Psoas muscle (tissue), 8 donors: ENCODE data around the gene FDXR. TPM values are rescaled to one million over a fixed set of nuclear protein-coding genes. Genes with fewer than 3 reads are reported as not detected.

Experiments used
- ATAC-seq, 4 donors: fragments of 200-7000 bp; cut with Tn5 transposase; one replicate each; pipeline ENCODE4 v1.9.1; 2020; ENCODE audit warnings: moderate library complexity in 3 of 4, mild to moderate bottlenecking in 2 of 4
- DNase-seq, 2 donors: peaks; one replicate each; pipeline ENCODE4 v3.0.0-alpha.2; 2020
- H3K27ac ChIP-seq: fragments of 200-600 bp; one replicate; pipeline ENCODE4 v1.8.0; 2022
- H3K27me3 ChIP-seq, 3 donors: fragments of 200-600 bp in 1 of 3; one replicate each; pipeline versions ENCODE4 v1.6.1 to v1.8.0; 2013 to 2022; ENCODE audit warnings: low read length in 2 of 3, mild to moderate bottlenecking in 2 of 3, moderate library complexity in 1 of 3; ENCODE audit not compliant: insufficient read depth in 3 of 3
- H3K36me3 ChIP-seq, 2 donors: fragments of 200-600 bp in 1 of 2; one replicate each; pipeline versions ENCODE4 v1.6.1 to v1.8.0; 2013 to 2022; ENCODE audit warnings: low read depth in 1 of 2, mild to moderate bottlenecking in 1 of 2, moderate library complexity in 1 of 2; ENCODE audit not compliant: insufficient read depth in 1 of 2
- H3K4me1 ChIP-seq: fragments of 200-600 bp; one replicate; pipeline ENCODE4 v1.8.0; 2022
- H3K4me3 ChIP-seq: fragments of 200-600 bp; one replicate; pipeline ENCODE4 v1.8.0; 2022; ENCODE audit warnings: mild to moderate bottlenecking
- H3K9me3 ChIP-seq: fragments of 200-600 bp; one replicate; pipeline ENCODE4 v1.8.0; 2022
- CTCF ChIP-seq: fragments of 200-600 bp; IDR thresholded peaks from one replicate; pipeline ENCODE4 v1.8.0; 2022; ENCODE audit warnings: antibody characterized with exemption
- WGBS, 3 donors: extraction: QIAGEN DNeasy Blood & Tissue Kit; methylation state at CpG; one replicate each; pipeline versions ENCODE4 v1.1.6 to v1.1.7; 2013; 5-methylcytosine and 5-hydroxymethylcytosine counted together
- intact Hi-C, 2 donors: fragments of 100-400 bp; cut with DNase I; formaldehyde crosslinking; loops; one replicate each; pipeline versions ENCODE4 v1.11.0 to v1.14.2; 2022
- polyA plus RNA-seq, 3 donors: library from polyadenylated mRNA; stranded (reverse); fragments of 200-250 nt; gene quantifications; one replicate each; pipeline ENCODE4 v1.2.3, GENCODE V29; 2013
- total RNA-seq, 4 donors: library from RNA; stranded (reverse); fragmentation: NEBNext Ultra II Directional in 2 of 4; extraction: Animal tissue kit (Norgen Biotek cat#: 25700) in 2 of 4; gene quantifications; one replicate each; pipeline versions ENCODE4 v1.2.1 to v1.2.4, GENCODE V29; 2021 to 2023
- donor health status: healthy with polysubstance abuse.
- donor health status: DM: no; HTN: no; CAD: no; lungs with moderate emphysema.
- donor health status: Bipolar disorder and iron deficiency.
- donor health status: healthy.
- donor health status: DM: yes; HTN: yes; CAD: no.
- donor health status: DM: no; HTN: no; CAD: no.
- donor health status: DM: no; HTN: no; CAD: no.
- donor health status: DM: yes; HTN: yes; CAD: no.

Gene FDXR
- total and polyA plus RNA-seq, 7 donors: 3.0 to 7.9 (median 3.7) TPM

- intact Hi-C loops: no loop called here
- Histone ChIP-seq H3K9me3 (no peaks in the 10 kb centered on the region), H3K4me3 (no peak overlapping the region), H3K27ac (no peak overlapping the region), H3K4me1 (no peaks in the 10 kb centered on the region), H3K27me3 (peaks cover 0 to 19% (median 2%) of the 10 kb centered on the region in 3 donors), H3K36me3 (peaks cover 0 to 4% of the 10 kb centered on the region in 2 donors)
- ATAC-seq (no peak), DNase-seq (no peak)
- no peak for TF ChIP-seq CTCF
- WGBS, 3 donors: 78 to 83% (median 81%) methylated on average over 9 of the region's 9 CpGs
These were observed 34.5 kb downstream of the FDXR start for GRCh38 chr17:74838274-74838673.

- Histone ChIP-seq H3K27ac (no peak overlapping the region), H3K27me3 (peaks cover 0 to 6% (median 0%) of the 10 kb centered on the region in 3 donors), H3K9me3 (no peaks in the 10 kb centered on the region), H3K4me3 (no peak overlapping the region), H3K4me1 (no peaks in the 10 kb centered on the region), H3K36me3 (peaks cover 0 to 4% of the 10 kb centered on the region in 2 donors)
- intact Hi-C loops: no loop called here
- DNase-seq: no peak
- 93 to 94% (median 94%) methylated on average over 17 to 19 of the region's 19 CpGs for WGBS, 3 donors
- no peak for ATAC-seq
- TF ChIP-seq CTCF: no peak
These were observed 35.9 kb downstream of the FDXR start for GRCh38 chr17:74836691-74837467.

GRCh38 chr17:74836191-74836590, 36.6 kb downstream of the FDXR start:
- no peak overlapping the region for H3K27ac ChIP-seq
- no peaks in the 10 kb centered on the region for H3K27me3 ChIP-seq
- H3K4me3 ChIP-seq: no peak overlapping the region
- H3K36me3 ChIP-seq: peaks cover 0 to 4% of the 10 kb centered on the region in 2 donors
- WGBS, 3 donors: 94 to 95% (median 94%) methylated on average over 26 of the region's 26 CpGs
- H3K9me3 ChIP-seq: no peaks in the 10 kb centered on the region
- H3K4me1 ChIP-seq: no peaks in the 10 kb centered on the region
- intact Hi-C loops: no loop called here
- ATAC-seq (no peak), DNase-seq (no peak)
- no peak for TF ChIP-seq CTCF

- intact Hi-C loops: no loop called here
- Histone ChIP-seq H3K27me3 (no peaks in the 10 kb centered on the region), H3K4me1 (no peaks in the 10 kb centered on the region), H3K4me3 (no peak overlapping the region), H3K27ac (no peak overlapping the region), H3K36me3 (peaks cover 0 to 15% of the 10 kb centered on the region in 2 donors), H3K9me3 (no peaks in the 10 kb centered on the region)
- 67 to 73% (median 70%) methylated on average over 15 to 16 of the region's 16 CpGs for WGBS, 3 donors
- no peak for TF ChIP-seq CTCF
- peak; percentile 43 to 62 for DNase-seq
- ATAC-seq: peak in 2 of 4 donors; percentile 33 to 50
These were observed 39.1 kb downstream of the FDXR start for GRCh38 chr17:74833501-74834377.
